ENCODE data around the gene OR4K17.
"Not testable (repeated sequence)": the region's sequence is repeated elsewhere in the genome, so short reads cannot be mapped to it uniquely, and the experiment has no call there.

Gene OR4K17

GRCh38 chr14:20110438-20110837, at the start of gene OR4K17:
TSS of gene OR4K17 (plus strand) at chr14:20110739. CDS start at chr14:20117500, 6,761 bp downstream.
- DNase-seq (ENCODE audit: low read depth) = no peak

- no peak for DNase-seq (ENCODE audit: low read depth)
Measured at GRCh38 chr14:20092050-20092449, 18.5 kb upstream of the OR4K17 start.

GRCh38 chr14:20093442-20093841, 17.1 kb upstream of the OR4K17 start:
- DNase-seq (ENCODE audit: low read depth) = no peak

GRCh38 chr14:20098926-20099770, 11.4 kb upstream of the OR4K17 start:
- DNase-seq (ENCODE audit: low read depth) = not testable (repeated sequence)

- no peak for DNase-seq (ENCODE audit: low read depth)
Measured at GRCh38 chr14:20112321-20112720, 1.8 kb downstream of the OR4K17 start.

GRCh38 chr14:20116748-20117147, 6.2 kb downstream of the OR4K17 start:
- no peak for DNase-seq (ENCODE audit: low read depth)

GRCh38 chr14:20118795-20119194, 8.3 kb downstream of the OR4K17 start:
- DNase-seq (ENCODE audit: low read depth) = no peak

- DNase-seq (ENCODE audit: low read depth) = no peak
Measured at GRCh38 chr14:20138520-20138919, 28.0 kb downstream of the OR4K17 start, which contains the start of gene OR4N5. TSS of gene OR4N5 (plus strand) at chr14:20138820. CDS start at chr14:20143736, 4,916 bp downstream.

- no peak for DNase-seq (ENCODE audit: low read depth)
Measured at GRCh38 chr14:20143911-20144310, 33.4 kb downstream of the OR4K17 start.

GRCh38 chr14:20144820-20145219, 34.3 kb downstream of the OR4K17 start:
- DNase-seq (ENCODE audit: low read depth) = no peak

- no peak for DNase-seq (ENCODE audit: low read depth)
Measured at GRCh38 chr14:20164462-20164861, 53.9 kb downstream of the OR4K17 start.

GRCh38 chr14:20167091-20167490, 56.6 kb downstream of the OR4K17 start:
- no peak for DNase-seq (ENCODE audit: low read depth)

GRCh38 chr14:20169852-20170251, 59.3 kb downstream of the OR4K17 start:
- DNase-seq (ENCODE audit: low read depth) = not testable (repeated sequence)
